Smooth muscle cell (in vitro differentiated cells): Measurements from ENCODE around the gene UBE2H. TPM values are rescaled to one million over a fixed set of nuclear protein-coding genes. Genes with fewer than 3 reads are reported as not detected.

Source experiments
- DNase-seq: peaks from one replicate; lab custom pipeline; 2025; ENCODE audit not compliant: unreplicated experiment; lab: John Stamatoyannopoulos, UW
- H2AFZ ChIP-seq: fragments of 200-600 bp; sonication (generic); 2 replicates; pipeline ENCODE4 v1.6.0; 2016; ENCODE audit warnings: antibody characterized with exemption, low read depth, mild to moderate bottlenecking
- H3F3A ChIP-seq: fragments of 200-600 bp; sonication (generic); 2 replicates; pipeline ENCODE4 v1.6.0; 2017; ENCODE audit warnings: antibody characterized with exemption, low read depth
- H3K27ac ChIP-seq: fragments of 200-600 bp; sonication (generic); 2 replicates; pipeline ENCODE4 v1.5.1; 2016; ENCODE audit warnings: low read depth, mild to moderate bottlenecking
- H3K27me3 ChIP-seq: fragments of 200-600 bp; sonication (generic); 2 replicates; pipeline ENCODE4 v1.6.1; 2016; ENCODE audit warnings: low read depth, mild to moderate bottlenecking
- H3K36me3 ChIP-seq: fragments of 200-600 bp; sonication (generic); 2 replicates; pipeline ENCODE4 v1.5.1; 2016; ENCODE audit warnings: low read depth
- H3K4me1 ChIP-seq: fragments of 200-600 bp; sonication (generic); 2 replicates; pipeline ENCODE4 v1.5.1; 2016; ENCODE audit warnings: low read depth
- H3K4me2 ChIP-seq: fragments of 200-600 bp; sonication (generic); 2 replicates; pipeline ENCODE4 v1.6.0; 2016; ENCODE audit warnings: mild to moderate bottlenecking
- H3K4me3 ChIP-seq: fragments of 200-600 bp; sonication (generic); 2 replicates; pipeline ENCODE4 v1.5.1; 2016; ENCODE audit warnings: mild to moderate bottlenecking
- H3K79me2 ChIP-seq: fragments of 200-600 bp; sonication (generic); 2 replicates; pipeline ENCODE4 v1.6.0; 2016; ENCODE audit warnings: low read depth, mild to moderate bottlenecking
- H3K9ac ChIP-seq: fragments of 200-600 bp; sonication (generic); 2 replicates; pipeline ENCODE4 v1.6.0; 2016; ENCODE audit warnings: low read depth
- H3K9me3 ChIP-seq: fragments of 200-600 bp; sonication (generic); replicated peaks from 2 replicates; pipeline ENCODE4 v1.5.1; 2016; ENCODE audit warnings: low read depth
- H4K20me1 ChIP-seq: fragments of 200-600 bp; sonication (generic); 2 replicates; pipeline ENCODE4 v1.6.0; 2016; ENCODE audit warnings: low read depth
- WGBS: methylation state at CpG from one replicate; pipeline ENCODE4 v1.1.7; 2016; ENCODE audit warnings: low lambda C conversion rate; 5-methylcytosine and 5-hydroxymethylcytosine counted together
- polyA plus RNA-seq: library from polyadenylated mRNA; unstranded; fragments of >200 nt; fragmentation: Nextera tagmentation; extraction: Ambion mirVana; gene quantifications from 2 replicates; pipeline ENCODE4 v1.2.1, GENCODE V29; 2016
- total RNA-seq: library from RNA; depleted of rRNA; stranded (reverse); fragments of >200 nt; gene quantifications from 2 replicates; pipeline ENCODE4 v1.2.3, GENCODE V29; 2014
- TF ChIP-seq, protein P1 (sequence below): fragments of 200-600 bp; sonication (generic); IDR thresholded peaks from 2 replicates; pipeline ENCODE4 v1.5.1; 2017; ENCODE audit warnings: borderline replicate concordance, mild to moderate bottlenecking, antibody characterized with exemption; ENCODE audit not compliant: insufficient read depth, poor library complexity, severe bottlenecking

The UBE2H gene
- total and polyA plus RNA-seq, 2 experiments from 2014 or later: 66.1 to 94.5 TPM

DNA sequence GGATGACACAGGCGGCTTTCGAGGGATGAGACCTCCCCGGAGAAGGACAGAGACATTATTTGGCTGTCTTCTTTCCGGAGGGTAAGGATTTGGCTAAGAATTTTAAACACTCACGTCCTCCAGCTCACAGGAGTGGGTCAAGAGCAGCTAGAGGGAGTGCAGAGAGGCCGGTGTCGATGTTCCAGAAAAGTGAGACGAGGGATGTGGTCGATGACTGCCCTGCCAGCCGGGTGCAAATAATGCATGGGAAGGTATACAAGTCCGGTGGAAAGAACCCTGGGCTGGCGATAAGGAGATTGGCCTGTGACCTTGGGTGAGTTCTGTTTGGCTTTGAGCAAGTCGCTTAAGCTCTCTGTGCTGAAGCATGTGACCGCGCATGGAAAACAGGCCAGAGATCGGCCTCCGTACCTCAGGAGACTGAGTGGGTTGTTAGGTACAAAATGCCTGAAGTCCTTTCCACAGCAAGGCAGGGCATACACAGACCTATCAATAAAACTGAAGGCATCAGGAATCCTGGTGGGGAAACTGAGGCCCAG lies 149.1 kb downstream of the UBE2H start:
- no peaks in the 10 kb centered on the region for H4K20me1 ChIP-seq
- no peaks in the 10 kb centered on the region for H3F3A ChIP-seq
- no peak for DNase-seq
- H3K27me3 ChIP-seq: no peaks in the 10 kb centered on the region
- H3K79me2 ChIP-seq: no peaks in the 10 kb centered on the region
- no peak overlapping the region for H2AFZ ChIP-seq
- no peak overlapping the region for H3K4me2 ChIP-seq
- no peak overlapping the region for H3K9ac ChIP-seq
- no peak overlapping the region for H3K27ac ChIP-seq
- no peaks in the 10 kb centered on the region for H3K36me3 ChIP-seq
- H3K4me3 ChIP-seq: no peak overlapping the region
- no peaks in the 10 kb centered on the region for H3K9me3 ChIP-seq
- WGBS: 91% methylated on average over 17 of the region's 17 CpGs
- TF ChIP-seq, protein P1, sequence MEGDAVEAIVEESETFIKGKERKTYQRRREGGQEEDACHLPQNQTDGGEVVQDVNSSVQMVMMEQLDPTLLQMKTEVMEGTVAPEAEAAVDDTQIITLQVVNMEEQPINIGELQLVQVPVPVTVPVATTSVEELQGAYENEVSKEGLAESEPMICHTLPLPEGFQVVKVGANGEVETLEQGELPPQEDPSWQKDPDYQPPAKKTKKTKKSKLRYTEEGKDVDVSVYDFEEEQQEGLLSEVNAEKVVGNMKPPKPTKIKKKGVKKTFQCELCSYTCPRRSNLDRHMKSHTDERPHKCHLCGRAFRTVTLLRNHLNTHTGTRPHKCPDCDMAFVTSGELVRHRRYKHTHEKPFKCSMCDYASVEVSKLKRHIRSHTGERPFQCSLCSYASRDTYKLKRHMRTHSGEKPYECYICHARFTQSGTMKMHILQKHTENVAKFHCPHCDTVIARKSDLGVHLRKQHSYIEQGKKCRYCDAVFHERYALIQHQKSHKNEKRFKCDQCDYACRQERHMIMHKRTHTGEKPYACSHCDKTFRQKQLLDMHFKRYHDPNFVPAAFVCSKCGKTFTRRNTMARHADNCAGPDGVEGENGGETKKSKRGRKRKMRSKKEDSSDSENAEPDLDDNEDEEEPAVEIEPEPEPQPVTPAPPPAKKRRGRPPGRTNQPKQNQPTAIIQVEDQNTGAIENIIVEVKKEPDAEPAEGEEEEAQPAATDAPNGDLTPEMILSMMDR: no peak
- no peaks in the 10 kb centered on the region for H3K4me1 ChIP-seq

DNA sequence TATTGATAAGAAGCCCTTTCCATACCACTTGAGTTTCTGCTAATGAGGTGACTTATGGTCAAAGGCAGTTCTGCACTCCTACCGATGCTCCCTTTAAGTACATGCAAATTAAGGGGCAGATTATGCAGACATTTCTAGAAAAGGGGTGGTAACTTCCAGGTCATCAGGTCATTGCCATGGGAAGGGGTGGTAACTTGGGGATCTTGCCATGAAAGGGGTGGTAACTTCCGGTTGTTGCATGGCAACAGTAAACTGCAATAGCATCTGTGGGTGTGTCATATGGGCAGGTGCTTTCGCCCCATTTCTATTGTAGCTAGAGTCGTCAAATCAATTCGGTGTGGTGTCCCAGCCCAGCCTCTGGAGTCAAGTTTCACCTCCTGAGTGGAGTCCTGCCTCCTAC lies 150.9 kb downstream of the UBE2H start:
- no peaks in the 10 kb centered on the region for H3K27me3 ChIP-seq
- no peaks in the 10 kb centered on the region for H3K4me1 ChIP-seq
- H3K36me3 ChIP-seq: no peaks in the 10 kb centered on the region
- no peak overlapping the region for H3K4me2 ChIP-seq
- no peak overlapping the region for H3K9ac ChIP-seq
- no peaks in the 10 kb centered on the region for H3K79me2 ChIP-seq
- DNase-seq: no peak
- no peaks in the 10 kb centered on the region for H4K20me1 ChIP-seq
- no peak overlapping the region for H2AFZ ChIP-seq
- no peaks in the 10 kb centered on the region for H3K9me3 ChIP-seq
- H3K27ac ChIP-seq: no peak overlapping the region
- 75% methylated on average over 5 of the region's 5 CpGs for WGBS
- TF ChIP-seq, protein P1: no peak
- no peak overlapping the region for H3K4me3 ChIP-seq
- H3F3A ChIP-seq: no peaks in the 10 kb centered on the region

DNA sequence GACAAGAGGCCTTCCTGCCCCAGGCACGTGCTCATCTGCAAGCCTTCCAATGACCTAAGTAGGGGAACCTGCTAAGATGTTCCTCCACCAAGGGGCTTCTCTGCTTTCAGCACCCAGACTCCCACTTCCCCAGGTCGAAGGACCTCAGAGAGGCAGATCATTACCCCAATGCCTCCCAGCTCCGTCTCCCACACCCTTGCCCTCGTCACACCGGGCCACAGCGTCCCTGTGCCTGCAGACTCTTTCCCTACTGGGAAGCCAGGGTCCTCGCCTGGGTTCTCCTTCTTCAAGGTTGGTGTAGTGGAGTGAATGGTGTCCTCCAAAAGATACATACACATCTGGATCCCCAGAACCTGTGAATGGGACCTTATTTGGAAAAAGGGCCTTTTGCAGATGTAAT lies 151.9 kb downstream of the UBE2H start:
- Histone ChIP-seq H3K27ac (no peak overlapping the region), H4K20me1 (no peaks in the 10 kb centered on the region), H3K4me2 (no peak overlapping the region), H3K9ac (no peak overlapping the region), H3K27me3 (no peaks in the 10 kb centered on the region), H3K36me3 (no peaks in the 10 kb centered on the region), H3K4me3 (no peak overlapping the region), H3F3A (no peaks in the 10 kb centered on the region), H3K9me3 (no peaks in the 10 kb centered on the region), H3K4me1 (no peaks in the 10 kb centered on the region), H2AFZ (no peak overlapping the region), H3K79me2 (no peaks in the 10 kb centered on the region)
- TF ChIP-seq, protein P1: no peak
- DNase-seq: no peak
- WGBS: 85% methylated on average over 7 of the region's 7 CpGs

DNA sequence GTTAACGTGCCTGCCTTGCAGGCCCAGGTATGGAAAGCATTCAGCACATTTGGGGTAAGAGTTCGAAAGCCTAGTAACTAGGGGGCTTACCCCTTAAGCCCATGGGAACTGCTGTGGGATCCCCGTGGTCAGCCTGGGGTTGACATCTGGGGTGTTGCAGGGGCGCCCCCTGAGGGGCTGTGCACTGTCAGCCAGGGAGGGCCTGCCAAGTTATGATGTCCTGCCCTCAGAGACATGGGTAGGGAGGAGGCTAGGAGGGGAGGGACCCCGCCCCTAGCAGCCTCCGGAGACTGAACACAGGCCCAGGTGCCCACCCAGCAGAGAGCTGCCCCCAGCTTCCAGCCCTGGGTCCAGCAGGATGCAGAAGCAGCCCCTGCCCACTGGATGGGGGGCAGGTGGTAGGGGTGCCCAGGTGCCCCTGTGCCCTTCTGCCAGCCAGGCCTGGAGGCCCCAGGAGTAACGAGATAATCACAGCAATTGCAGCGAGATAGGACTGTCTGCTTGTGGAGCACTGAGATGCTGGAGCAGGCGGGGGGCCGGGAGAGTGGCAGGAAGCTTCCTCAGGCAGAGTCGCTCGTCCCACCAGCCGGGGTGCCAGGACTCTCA lies 153.3 kb downstream of the UBE2H start:
- no peak overlapping the region for H3K27ac ChIP-seq
- H3K79me2 ChIP-seq: no peaks in the 10 kb centered on the region
- H3K9me3 ChIP-seq: no peaks in the 10 kb centered on the region
- H3K36me3 ChIP-seq: no peaks in the 10 kb centered on the region
- no peaks in the 10 kb centered on the region for H3K4me1 ChIP-seq
- no peaks in the 10 kb centered on the region for H3K27me3 ChIP-seq
- H3K9ac ChIP-seq: no peak overlapping the region
- no peaks in the 10 kb centered on the region for H3F3A ChIP-seq
- TF ChIP-seq, protein P1: no peak
- no peak overlapping the region for H2AFZ ChIP-seq
- no peak for DNase-seq
- no peak overlapping the region for H3K4me3 ChIP-seq
- WGBS: 87% methylated on average over 12 of the region's 13 CpGs
- H3K4me2 ChIP-seq: no peak overlapping the region
- H4K20me1 ChIP-seq: no peaks in the 10 kb centered on the region
